GM19035 (cell line): ENCODE data around the gene TCEANC2.
"Not testable (repeated sequence)": the region's sequence is repeated elsewhere in the genome, so short reads cannot be mapped to it uniquely, and the experiment has no call there.

Experiments
- ATAC-seq: cut with Tn5 transposase; IDR thresholded peaks from one replicate; pipeline ENCODE4 v1.9.1; 2021; ENCODE audit not compliant: unreplicated experiment

Gene TCEANC2

DNA sequence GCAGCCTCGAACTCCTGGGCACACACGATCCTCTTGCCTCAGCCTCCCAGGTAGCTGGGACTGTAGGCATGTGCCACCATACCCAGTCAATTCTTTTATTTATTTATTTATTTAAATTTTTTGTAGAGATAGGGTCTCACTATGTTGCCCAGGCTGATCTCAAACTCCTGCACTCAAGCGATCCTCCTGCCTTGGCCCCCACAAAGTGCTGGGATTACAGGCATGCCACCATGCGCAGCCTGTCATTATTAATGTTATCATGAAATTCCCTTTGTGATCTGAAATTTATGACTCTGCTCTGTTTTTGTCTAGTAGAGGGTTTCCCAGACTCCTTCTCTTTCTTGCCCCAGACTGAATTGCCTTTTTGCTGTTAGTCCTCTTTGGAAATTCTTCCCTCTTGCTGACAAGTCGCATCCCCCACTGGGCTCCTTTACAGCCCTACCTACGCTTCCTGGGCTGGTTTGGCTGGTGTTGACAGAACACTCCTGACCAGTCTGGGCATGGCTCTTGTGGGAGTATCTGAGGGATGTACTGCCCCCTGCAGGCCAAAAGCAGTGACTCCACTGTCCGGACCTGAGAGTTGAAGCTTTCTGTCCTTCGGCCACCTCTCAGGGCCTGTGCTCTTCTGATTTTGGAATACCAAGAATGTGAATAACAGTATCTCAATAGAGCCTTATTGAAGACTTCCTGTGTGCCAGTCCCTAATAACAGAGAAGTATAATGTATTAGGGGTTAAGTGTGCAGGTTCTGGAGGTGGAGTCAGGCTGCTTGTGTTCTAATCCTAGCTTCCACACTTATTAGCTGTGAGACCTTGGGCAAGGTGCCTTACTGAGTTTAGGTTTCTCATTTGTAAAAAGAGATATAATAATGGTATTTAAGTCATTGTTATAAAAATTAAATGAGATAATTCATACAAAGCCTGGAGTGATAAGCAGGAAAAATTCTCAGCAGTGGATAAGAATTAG lies 28.2 kb downstream of the TCEANC2 start:
- no peak for ATAC-seq

DNA sequence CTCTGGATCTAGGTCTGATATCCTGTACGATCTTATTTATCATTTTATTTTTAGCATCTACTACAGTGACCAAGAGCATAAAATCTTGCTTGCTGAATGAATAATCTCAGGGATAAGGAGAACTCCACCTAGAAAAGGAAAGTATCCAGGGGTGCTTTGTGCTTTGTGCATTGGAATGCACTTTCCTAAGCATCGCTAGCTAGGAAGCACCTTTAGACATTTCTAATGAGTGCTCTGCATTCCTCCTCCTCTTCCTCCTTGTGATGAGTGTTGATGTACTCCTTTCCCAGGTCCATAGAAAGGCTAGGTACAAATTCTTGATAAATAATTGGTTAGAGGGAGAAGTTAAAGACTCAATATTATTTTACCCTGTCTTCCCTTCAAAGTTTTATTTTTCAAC lies 31.4 kb downstream of the TCEANC2 start:
- no peak for ATAC-seq

DNA sequence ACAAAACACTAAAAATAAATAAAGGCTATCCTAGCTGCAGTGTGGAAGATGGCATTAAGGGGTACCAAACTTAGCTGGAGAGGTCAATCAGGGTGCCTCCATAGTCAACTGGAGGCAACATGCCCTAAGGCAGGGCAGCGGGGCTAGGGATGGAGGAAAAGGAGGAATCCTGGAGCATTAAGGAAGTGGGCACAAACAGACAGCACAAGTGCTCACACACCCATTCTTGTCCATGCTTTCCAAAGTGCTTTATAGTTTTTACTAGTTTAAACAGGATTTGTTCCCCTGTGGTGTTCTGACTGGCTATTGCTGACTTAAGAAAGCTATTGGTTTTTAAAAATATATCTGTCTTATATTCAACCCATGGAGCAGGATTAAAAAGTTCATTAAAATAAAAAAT lies 33.3 kb downstream of the TCEANC2 start:
- no peak for ATAC-seq

DNA sequence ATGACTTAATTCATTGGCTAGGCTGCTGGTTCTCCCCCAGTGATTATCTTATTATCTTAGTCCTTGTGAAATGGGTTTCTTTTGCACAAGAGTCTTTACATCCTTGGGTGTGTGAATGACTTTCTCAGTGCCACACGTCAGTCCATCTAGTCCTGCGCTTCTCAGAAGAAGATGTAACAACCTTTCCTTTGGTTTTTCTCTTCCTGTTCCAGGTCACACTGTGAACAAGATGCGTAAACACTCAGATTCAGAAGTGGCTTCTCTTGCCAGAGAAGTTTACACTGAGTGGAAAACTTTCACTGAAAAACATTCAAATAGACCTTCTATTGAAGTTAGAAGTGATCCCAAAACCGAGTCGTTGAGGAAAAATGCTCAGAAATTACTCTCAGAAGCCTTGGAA lies 35.0 kb downstream of the TCEANC2 start:
- no peak for ATAC-seq

DNA sequence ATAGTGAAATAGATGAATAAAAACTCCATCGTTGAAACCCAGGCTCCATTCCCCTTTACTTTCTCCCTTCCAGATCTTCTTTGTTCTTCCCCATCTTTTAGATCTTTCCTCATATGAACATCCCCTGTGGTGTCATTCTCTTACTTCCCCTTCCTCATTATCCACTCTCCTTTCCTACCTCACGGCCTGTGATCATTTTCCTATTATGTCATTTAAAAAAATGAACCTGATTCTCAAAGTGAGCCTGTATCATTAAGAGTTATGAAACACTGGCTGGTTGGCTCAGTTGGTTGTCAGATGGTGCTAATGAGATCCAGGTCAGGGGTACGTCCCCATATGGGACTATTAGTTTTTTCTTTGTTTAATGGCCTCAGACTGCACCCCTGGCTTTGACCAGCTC lies 38.3 kb downstream of the TCEANC2 start:
- ATAC-seq: no peak

DNA sequence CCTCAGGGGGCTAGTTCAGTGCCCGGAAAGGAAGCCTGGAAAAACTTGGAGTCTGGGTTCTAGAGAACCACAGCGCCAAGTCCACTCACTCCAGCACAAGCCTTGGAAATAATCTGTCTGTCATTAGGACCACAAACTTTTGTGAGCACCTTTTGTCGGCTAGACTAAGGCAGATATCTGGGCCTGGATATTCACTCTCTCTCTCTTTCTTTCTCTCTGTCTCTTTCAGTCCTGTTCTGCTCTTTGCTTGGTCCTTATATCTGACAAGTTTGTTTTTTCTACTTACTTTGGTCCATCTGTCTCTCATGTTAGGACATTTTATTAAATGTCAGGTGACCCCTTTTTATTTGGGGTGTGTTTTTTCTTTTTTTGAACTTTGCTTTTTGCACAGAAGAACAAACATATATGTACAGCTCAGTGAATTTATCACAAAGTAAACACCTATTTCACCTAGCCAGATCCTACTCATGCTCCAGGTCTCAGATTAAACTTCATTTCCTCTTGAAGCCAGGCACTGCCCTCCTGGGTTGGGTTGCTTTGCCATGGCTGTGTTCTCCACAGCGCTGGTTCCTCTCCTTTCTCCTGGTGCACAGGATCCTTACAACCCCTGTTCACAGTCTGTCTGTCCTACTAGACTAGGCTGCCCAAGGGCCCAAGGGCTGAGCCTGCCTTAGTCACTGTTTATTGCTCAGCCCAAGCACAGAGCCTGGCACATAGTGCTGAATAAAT lies 40.8 kb downstream of the TCEANC2 start:
- ATAC-seq: no peak

DNA sequence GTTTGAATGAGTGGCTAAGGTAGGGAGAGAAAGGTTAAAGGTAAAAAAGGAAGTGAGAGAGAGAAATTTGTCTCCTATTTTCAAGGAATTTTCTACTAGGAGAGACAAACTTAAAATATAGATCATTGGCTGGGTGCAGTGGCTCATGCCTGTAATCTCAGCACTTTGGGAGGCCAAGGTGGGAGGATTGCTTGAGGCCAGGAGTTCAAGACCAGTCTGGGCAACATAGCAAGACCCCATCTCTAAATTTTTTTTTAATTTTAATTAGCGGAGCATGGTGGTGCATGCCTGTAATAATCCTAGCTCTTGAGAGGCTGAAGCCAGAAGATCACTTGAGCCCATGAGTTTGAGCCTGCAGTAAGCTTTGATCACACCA lies 41.3 kb downstream of the TCEANC2 start:
- ATAC-seq: not testable (repeated sequence)

DNA sequence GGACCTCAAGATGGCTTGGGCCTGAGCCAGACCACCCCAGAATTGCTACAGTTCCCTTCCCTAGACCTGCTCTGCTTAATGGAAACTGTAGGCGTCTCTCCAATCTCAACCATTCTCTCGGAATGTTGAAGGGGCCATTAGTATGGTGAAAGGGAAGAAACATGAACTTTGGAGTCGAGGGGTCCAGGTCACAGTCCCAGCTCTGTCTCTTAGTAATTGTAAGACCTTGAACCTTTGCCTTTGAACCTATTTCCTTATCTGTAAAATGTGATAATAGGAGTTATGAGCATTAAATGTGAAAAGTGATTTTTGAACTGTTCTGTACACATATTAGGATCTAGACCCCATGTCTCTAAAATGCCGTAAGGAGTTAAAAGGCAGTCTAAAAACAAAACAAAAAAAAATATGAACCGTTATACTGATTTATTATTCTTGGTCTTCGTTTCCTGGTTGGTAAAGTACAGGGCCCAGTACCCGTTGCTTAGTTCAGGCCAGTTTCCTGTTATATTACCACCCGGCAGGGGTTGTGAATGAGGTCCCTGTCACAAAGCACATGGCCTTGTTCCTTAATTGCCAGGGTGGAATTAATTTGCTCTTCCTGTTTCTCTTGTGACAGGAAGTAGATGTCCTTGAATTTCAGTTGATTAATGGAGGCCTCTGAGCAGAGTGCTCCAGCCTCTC lies 42.3 kb downstream of the TCEANC2 start:
- ATAC-seq: no peak

DNA sequence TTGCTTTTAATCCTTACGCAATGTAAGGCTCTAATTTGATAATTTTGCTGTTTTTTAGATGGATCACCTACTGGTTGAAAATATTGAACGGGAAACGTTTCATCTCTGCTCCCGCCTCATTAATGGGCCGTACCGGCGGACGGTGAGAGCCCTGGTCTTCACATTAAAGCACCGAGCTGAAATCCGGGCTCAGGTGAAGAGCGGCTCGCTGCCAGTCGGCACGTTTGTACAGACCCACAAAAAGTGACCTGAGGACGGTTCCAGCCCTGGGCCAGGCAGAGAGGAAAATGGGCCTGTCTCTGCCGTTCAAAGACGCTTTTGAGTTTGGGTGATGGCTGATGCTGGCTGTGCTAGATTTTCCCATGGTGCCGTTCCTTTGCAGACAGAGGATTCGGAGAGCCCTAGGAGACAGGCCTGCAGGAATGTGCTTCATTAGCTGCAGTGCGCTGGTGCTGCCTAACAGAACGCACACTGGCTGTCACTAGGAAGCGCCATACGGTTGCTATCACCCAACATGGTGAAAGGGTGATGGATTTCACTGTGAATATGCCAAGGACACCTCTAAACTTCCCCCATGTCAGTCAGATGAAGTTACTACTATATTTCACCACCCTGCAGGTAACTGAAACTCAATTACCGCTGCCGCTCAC lies 42.9 kb downstream of the TCEANC2 start:
- no peak for ATAC-seq

DNA sequence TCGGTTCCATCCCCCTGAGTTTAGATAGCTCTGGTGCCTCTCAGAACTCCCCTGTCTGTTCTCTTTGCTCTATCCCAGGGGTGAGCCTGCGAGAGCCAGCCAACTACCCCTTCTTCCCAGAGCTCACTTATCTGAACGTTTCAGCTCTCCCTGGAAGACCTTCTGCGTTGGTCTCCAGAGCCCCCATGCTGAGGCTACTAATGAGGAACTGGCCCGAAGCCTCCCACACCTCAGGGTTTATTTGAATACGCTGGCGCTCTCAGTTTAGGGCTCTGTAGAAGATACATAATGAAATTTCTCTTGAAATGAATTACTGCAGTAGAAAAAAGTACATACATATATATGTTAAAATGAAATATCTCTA lies 43.5 kb downstream of the TCEANC2 start:
- ATAC-seq: no peak

DNA sequence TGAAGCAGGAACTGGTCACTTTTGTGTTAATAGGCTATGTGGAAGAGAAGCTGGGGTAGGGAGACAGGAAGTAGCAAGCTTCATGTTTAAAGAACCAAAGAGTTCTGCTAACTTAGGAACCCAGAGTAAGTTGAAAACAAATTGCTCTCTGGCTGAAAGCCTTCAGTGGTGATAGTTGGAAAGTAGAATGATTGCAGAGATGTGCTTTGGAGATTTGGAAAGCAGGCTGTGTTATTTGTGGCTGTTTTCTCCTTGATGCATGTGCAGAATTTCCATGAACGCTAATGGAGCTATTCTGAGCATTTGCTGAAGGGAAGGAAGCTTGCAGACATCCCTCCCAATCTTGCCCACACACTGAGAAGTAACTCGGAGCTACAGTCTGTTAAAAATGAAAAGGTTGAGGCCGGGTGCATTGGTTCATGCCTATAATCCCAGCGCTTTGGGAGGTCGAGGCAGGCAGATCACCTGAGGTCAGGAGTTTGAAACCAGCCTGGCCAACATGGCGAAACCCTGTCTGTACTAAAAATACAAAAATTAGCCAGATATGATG lies 45.7 kb downstream of the TCEANC2 start:
- ATAC-seq: no peak

DNA sequence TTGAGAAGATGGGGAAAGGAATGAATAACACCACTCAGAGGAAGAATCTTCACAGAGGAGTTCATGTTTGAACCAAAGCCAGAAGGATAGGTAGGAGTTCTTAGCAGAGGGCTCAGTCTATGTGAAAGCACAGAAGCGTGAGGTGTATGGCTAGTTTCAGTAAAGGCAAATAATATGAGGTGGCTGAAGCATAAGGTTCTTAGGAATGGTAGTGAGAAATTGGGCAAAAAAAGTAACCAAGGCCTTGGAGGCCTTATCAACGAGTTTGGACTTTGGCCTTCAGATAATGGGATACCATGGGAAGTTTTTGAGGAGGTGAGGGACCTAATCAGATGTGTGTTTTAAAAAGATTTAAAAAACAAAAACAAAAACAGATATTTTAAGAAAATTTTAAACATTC lies 47.1 kb downstream of the TCEANC2 start:
- ATAC-seq: no peak

DNA sequence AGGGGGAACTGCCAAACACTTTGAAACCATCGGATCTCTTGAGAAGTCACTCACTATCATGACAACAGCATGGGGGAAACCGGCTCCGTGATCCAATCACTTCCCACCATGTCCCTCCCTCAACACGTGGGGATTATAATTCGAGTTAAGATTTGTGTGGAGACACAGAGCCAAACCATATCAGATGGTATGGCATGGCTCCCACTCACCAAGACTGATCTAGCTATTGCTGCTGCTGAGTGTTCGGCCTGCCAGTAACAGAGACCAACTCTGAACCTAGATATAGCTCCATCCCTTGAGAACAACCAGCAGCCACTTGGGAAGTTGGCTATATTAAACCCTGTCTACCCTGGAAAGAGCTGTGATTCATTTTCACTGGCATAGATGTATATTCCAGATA lies 50.0 kb downstream of the TCEANC2 start:
- no peak for ATAC-seq

DNA sequence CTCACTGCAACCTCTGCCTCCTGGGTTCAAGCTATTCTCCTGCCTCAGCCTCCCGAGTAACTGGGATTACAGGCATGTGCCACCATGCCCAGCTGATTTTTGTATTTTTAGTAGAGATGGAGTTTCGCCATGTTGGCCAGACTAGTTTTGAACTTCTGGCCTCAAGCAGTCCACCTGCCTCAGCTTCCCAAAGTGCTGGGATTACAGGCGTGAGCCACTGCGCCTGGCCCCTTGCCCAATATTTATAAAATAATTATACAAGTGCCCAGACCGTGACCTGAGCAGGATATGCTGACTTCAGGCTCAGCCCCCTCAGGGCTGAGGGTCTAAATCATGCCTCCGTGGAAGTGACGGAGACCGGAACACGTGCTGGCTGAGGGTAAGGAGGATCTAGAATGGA lies 51.2 kb downstream of the TCEANC2 start:
- not testable (repeated sequence) for ATAC-seq

DNA sequence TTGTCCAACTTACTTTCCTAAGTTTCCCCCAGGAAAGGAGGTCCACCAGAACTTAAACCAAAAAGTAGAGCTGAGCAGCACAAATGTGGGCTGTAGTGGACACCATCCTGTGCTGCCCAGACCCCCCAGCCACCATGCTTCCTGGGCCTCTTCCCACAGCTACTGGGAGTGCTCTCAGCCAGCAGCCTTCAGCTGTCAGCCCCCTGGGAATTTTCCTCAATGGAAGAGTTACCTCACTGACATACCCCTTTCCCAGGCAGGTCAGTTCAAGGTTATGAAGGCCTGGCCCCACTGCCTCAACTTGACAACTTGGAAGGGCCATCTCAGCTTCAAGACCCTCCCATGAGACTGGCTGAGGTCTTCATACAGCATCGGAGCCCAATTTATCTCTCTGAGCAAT lies 51.7 kb downstream of the TCEANC2 start:
- ATAC-seq: no peak

DNA sequence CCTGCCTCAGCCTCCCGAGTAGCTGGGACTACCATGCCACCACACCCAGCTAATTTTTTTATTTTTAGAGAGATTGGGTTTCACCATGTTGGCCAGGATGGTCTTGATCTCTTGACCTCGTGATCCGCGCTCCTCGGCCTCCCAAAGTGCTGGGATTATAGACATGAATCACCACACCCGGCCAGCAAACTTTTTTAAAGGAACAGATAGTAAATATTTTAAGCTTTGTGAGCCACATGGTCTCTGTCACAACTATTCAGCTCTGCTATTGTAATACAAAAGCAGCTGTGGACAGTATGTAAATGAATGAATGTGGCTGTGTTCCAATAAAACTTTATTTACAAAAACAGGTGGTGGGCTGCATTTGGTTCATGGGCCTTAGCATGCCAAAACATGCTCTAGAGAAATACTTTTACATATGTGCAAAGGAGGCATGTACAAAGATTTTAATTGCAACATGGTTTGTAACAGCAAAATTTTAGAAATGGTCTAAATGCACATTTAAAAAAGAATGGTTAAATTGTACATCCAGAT lies 52.4 kb downstream of the TCEANC2 start:
- ATAC-seq: no peak

DNA sequence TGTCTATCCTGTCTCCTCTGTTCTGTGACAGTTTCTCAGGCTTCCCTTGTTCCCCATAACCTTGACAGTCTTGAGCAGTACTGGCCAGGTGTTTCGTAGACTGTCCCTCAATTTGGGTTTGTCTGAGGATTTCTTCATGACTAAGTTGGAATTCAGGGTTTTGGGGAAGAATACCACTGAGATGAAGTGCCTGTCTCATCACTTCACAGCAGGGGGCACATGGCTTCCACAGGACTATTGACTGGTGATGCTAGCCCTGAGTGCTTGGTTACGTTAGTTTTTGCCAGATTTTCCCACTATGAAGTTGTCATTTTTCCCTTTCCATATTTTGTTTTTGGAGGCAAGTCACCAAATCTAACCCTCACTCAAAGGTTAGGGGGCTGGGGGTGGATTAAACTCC lies 53.7 kb downstream of the TCEANC2 start:
- ATAC-seq: no peak

DNA sequence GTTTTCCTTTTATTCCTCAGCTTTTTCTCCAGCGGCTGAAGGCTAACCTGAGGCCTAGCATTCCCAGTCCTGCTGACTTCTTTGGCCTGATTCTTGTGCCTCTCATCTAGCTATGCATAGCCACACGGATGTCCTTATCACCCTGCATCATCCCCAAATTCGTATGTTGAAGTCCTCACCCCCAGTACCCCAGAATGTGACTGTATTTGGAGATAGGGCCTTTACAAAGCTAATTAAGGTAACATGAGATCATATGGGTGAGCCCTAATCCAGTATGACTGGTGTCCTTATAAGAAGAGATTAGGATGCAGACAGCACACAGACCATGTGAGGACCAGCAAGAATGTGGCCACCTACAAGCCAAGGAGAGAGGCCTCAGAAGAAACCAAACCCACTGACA lies 54.7 kb downstream of the TCEANC2 start:
- ATAC-seq: no peak

DNA sequence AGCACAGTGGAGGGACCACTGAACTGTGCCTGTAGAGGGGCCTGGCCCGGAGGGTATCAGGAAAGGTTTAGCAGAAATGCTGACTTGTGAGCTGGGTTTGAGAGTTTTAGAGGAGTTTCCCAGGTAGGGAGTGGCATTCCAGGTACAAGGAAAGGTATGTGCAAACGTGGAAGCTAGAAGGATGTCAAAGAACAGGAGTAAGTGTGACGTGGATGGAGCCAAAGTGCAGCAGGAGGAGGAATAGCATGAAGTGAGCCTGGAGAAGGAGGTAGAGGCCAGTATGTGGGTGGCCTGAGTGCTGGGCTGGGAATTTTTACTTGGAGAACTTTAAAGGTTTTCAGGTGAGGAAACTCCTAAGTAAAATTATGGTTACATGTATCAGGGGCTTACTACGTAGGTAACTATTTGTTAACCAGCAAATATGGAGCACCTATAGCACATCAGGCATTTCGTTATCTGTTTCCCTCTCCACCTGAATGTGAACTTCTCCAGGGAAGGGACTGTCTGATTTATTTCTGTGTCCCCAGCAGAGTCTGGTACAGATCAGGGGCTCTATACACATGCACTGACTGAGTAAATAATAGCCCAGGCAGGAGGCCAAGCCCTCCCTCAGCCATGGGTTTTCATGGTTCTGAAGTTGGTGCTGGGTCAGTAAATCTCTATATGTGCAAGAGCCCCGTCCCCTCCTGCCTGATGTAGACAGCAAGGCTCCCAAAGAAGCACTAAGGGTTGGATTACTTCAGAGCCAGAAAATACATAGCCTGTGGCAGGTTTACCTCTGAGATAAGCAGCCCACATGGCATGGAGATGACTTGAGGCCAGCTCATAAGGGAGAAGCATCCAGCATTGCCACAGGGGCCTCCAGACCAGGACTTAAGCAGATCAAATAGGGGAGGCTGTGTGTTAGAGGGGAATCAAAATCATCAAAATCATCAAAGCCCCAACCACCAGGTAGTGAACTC lies 56.0 kb downstream of the TCEANC2 start:
- no peak for ATAC-seq

DNA sequence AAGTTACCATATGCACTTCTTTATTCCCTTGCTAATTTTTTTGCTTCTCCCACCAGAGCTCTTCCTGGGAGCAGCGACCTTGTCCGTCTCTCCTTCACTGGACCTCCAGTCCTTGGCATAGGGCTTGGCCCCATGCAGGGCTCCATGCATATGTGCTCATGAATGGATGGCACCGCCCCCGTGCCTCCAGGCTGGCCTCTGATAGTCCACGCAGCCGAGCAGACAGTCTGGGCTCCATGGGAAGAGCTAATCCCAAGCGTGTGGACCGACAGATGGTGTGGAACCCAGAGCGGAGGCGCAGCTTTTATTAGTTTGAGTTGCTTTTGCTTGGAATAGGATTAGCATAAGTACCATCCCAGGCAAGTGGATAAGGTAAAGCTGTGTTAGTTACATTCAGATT lies 57.6 kb downstream of the TCEANC2 start:
- no peak for ATAC-seq
